Keratinocyte (primary cell): ENCODE results near the gene CUX1. TPM values are rescaled to one million over a fixed set of nuclear protein-coding genes. Genes with fewer than 3 reads are reported as not detected.

Source experiments
- DNase-seq: peaks from one replicate; pipeline ENCODE4 v3.0.0-alpha.2; 2011; ENCODE audit warnings: low read depth, missing footprints, low spot score
- FAIRE-seq: peaks from 2 replicates; lab custom pipeline; 2011; peaks lifted over from hg19 to GRCh38; lab: Jason Lieb, UNC
- H2AFZ ChIP-seq: 2 replicates; pipeline ENCODE4 v1.6.0; 2012; ENCODE audit warnings: low read length, control low read depth, inconsistent platforms; ENCODE audit not compliant: control insufficient read depth
- H3K27ac ChIP-seq: 2 replicates; pipeline ENCODE4 v1.5.1; 2011; ENCODE audit warnings: low read length; ENCODE audit not compliant: control insufficient read depth, insufficient read depth
- H3K27me3 ChIP-seq: 3 replicates; pipeline ENCODE4 v1.6.0; 2011; ENCODE audit warnings: low read length; ENCODE audit not compliant: control insufficient read depth, insufficient read depth; ENCODE audit errors: extremely low read depth
- H3K36me3 ChIP-seq, 2 experiments: 2 replicates in 1 of 2; 3 replicates in 1 of 2; pipeline ENCODE4 v1.5.1; 2011; ENCODE audit warnings: low read length in 2 of 2, mild to moderate bottlenecking in 1 of 2; ENCODE audit not compliant: control insufficient read depth in 2 of 2, insufficient read depth in 2 of 2; ENCODE audit errors: extremely low read depth in 1 of 2
- H3K4me1 ChIP-seq: 3 replicates; pipeline ENCODE4 v1.5.1; 2011; ENCODE audit warnings: low read length; ENCODE audit not compliant: control insufficient read depth, insufficient read depth; ENCODE audit errors: extremely low read depth
- H3K4me2 ChIP-seq: 3 replicates; pipeline ENCODE4 v1.6.0; 2011; ENCODE audit warnings: low read depth, low read length; ENCODE audit not compliant: control insufficient read depth, insufficient read depth; ENCODE audit errors: extremely low read depth
- H3K4me3 ChIP-seq, 3 experiments: fragments of 200-600 bp in 1 of 3; sonication (generic) in 1 of 3; 2 replicates in 2 of 3; 3 replicates in 1 of 3; pipeline ENCODE4 v1.5.1; 2011 to 2016; ENCODE audit warnings: low read length in 3 of 3, mild to moderate bottlenecking in 3 of 3, control low read depth in 2 of 3, inconsistent platforms in 1 of 3, low read depth in 1 of 3, mixed read lengths in 1 of 3, mixed run types in 1 of 3, moderate library complexity in 1 of 3; ENCODE audit not compliant: control insufficient read depth in 2 of 3, insufficient read depth in 2 of 3; ENCODE audit errors: extremely low read depth in 1 of 3
- H3K79me2 ChIP-seq: 2 replicates; pipeline ENCODE4 v1.6.0; 2012; ENCODE audit warnings: low read length; ENCODE audit not compliant: control insufficient read depth, insufficient read depth
- H3K9ac ChIP-seq: 3 replicates; pipeline ENCODE4 v1.6.0; 2011; ENCODE audit warnings: low read length; ENCODE audit not compliant: control insufficient read depth, insufficient read depth; ENCODE audit errors: extremely low read depth
- H3K9me1 ChIP-seq: 3 replicates; pipeline ENCODE4 v1.6.0; 2011; ENCODE audit warnings: low read length; ENCODE audit not compliant: control insufficient read depth, insufficient read depth; ENCODE audit errors: extremely low read depth
- H3K9me3 ChIP-seq: 2 replicates; pipeline ENCODE4 v1.5.1; 2012; ENCODE audit warnings: low read depth, low read length; ENCODE audit not compliant: control insufficient read depth
- H4K20me1 ChIP-seq: 3 replicates; pipeline ENCODE4 v1.6.0; 2011; ENCODE audit warnings: low read length; ENCODE audit not compliant: control insufficient read depth, insufficient read depth; ENCODE audit errors: extremely low read depth
- EZH2 ChIP-seq: IDR thresholded peaks from one replicate; pipeline ENCODE4 v1.6.1; 2012; ENCODE audit warnings: inconsistent platforms, mild to moderate bottlenecking, low read length, moderate library complexity
- dilution Hi-C: fragments of 300-500 bp; cut with MboI; formaldehyde crosslinking; loops from one replicate; pipeline ENCODE4 v1.7.0; 2020; ENCODE audit warnings: low sequenced_read_pairs; ENCODE audit not compliant: extremely low pct_ligation_motif_present
- polyA plus RNA-seq, 5 experiments: library from polyadenylated mRNA; depleted of rRNA in 3 of 5; stranded (reverse) in 3 of 5; stranded (forward) in 1 of 5; unstranded in 1 of 5; fragments of >200 nt; gene quantifications; 1 replicate in 1 of 5; 2 replicates in 3 of 5; 3 replicates in 1 of 5; pipeline versions ENCODE4 v1.2.1 to v1.2.3, GENCODE V29; 2011 to 2012; ENCODE audit warnings: missing spikeins in 2 of 5, low read depth in 1 of 5, low replicate concordance in 1 of 5
- TF ChIP-seq, protein P1 (sequence below), 3 experiments: IDR thresholded peaks in 1 of 3; conservative IDR thresholded peaks in 1 of 3; optimal IDR thresholded peaks in 1 of 3; 2 replicates in 2 of 3; 3 replicates in 1 of 3; pipeline versions ENCODE3 to v1.5.1; 2011; ENCODE audit warnings: low read length in 3 of 3, mild to moderate bottlenecking in 3 of 3, moderate library complexity in 2 of 3, control low read depth in 1 of 3, inconsistent platforms in 1 of 3; ENCODE audit not compliant: insufficient read depth in 2 of 3; ENCODE audit errors: extremely low read depth in 1 of 3

CUX1 gene
- polyA plus RNA-seq, 1 donor (not counting 4 experiments of a cell fraction or from before 2014, with no cell fraction given) = 18.3 TPM

DNA sequence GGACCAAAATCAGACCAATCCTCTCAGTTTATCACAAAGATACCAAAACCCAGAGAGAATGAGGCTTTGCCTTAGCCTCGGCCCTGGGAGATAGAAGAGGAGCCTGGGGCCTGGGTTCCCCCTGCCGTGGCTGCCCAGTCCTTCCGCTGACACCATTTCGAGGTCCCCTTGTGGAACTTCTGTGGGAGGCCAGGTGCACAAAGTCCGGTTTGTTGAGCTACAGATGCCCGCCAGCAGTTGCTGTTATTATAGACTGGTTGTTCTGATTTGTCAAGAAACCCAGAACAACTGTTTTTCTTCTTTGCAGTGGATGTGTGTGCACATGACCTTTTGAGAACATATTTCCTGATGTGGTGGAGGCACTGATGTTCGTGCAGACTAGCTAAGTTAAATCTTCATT lies 47.6 kb downstream of the CUX1 start:
- Histone ChIP-seq H3K9ac (no peak overlapping the region), H3K4me3 (no peak overlapping the region), H3K27ac (no peak overlapping the region), H3K4me1 (peaks cover 5% of the 10 kb centered on the region), H3K79me2 (peaks cover 53% of the 10 kb centered on the region), H3K9me3 (no peaks in the 10 kb centered on the region), H2AFZ (no peak overlapping the region), H4K20me1 (peaks cover 4% of the 10 kb centered on the region), H3K9me1 (peaks cover 6% of the 10 kb centered on the region), H3K4me2 (no peak overlapping the region), H3K27me3 (no peaks in the 10 kb centered on the region), H3K36me3 (no peaks in the 10 kb centered on the region)
- FAIRE-seq (no peak), DNase-seq (no peak)
- dilution Hi-C loops = no loop called here
- no peak for TF ChIP-seq EZH2
- TF ChIP-seq, protein P1, sequence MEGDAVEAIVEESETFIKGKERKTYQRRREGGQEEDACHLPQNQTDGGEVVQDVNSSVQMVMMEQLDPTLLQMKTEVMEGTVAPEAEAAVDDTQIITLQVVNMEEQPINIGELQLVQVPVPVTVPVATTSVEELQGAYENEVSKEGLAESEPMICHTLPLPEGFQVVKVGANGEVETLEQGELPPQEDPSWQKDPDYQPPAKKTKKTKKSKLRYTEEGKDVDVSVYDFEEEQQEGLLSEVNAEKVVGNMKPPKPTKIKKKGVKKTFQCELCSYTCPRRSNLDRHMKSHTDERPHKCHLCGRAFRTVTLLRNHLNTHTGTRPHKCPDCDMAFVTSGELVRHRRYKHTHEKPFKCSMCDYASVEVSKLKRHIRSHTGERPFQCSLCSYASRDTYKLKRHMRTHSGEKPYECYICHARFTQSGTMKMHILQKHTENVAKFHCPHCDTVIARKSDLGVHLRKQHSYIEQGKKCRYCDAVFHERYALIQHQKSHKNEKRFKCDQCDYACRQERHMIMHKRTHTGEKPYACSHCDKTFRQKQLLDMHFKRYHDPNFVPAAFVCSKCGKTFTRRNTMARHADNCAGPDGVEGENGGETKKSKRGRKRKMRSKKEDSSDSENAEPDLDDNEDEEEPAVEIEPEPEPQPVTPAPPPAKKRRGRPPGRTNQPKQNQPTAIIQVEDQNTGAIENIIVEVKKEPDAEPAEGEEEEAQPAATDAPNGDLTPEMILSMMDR (optimal IDR thresholded peaks at IDR 0.05 in 1 of 3, IDR thresholded peaks at IDR 0.05 in 1 of 3, conservative IDR thresholded peaks at IDR 0.05 in 1 of 3; ENCODE audit: extremely low read depth in 1 of 3, insufficient read depth in 2 of 3, low read length in 3 of 3) = no peak

DNA sequence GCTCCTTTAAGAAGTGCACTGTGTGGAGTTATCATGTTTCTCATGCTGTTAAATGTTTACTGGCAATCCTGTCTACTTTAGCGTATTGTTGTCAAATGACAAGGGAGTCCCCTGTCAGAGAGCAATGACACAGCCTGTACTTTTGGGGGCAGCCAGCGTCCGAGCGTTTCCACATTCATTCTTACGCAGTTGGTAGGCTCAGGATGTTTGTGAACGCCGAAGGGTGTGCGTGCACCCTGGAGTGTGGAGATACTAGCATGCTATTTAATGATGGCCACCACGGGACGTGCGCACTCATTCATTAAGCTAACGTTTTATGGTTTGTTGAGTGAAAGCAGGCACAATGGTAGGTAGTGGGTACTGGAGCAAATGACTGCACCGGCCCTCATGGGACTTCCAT lies 48.0 kb downstream of the CUX1 start:
- dilution Hi-C loops = no loop called here
- FAIRE-seq = no peak
- peaks cover 53% of the 10 kb centered on the region for H3K79me2 ChIP-seq

More for the DNA sequence above, 48.0 kb downstream of the CUX1 start:
- TF ChIP-seq, protein P1 (optimal IDR thresholded peaks at IDR 0.05 in 1 of 3, IDR thresholded peaks at IDR 0.05 in 1 of 3, conservative IDR thresholded peaks at IDR 0.05 in 1 of 3; ENCODE audit: extremely low read depth in 1 of 3, insufficient read depth in 2 of 3, low read length in 3 of 3) = no peak
- no peak for TF ChIP-seq EZH2
- DNase-seq = no peak
- Histone ChIP-seq H3K9ac (no peak overlapping the region), H3K27me3 (no peaks in the 10 kb centered on the region), H3K27ac (no peak overlapping the region), H3K4me3 (no peak overlapping the region), H3K4me2 (no peak overlapping the region), H3K4me1 (peaks cover 10% of the 10 kb centered on the region), H4K20me1 (peaks cover 6% of the 10 kb centered on the region), H2AFZ (no peak overlapping the region), H3K9me3 (no peaks in the 10 kb centered on the region), H3K9me1 (peaks cover 8% of the 10 kb centered on the region), H3K36me3 (no peaks in the 10 kb centered on the region)
